Sigmoid colon (tissue), 7 donors: ENCODE results near the gene ZDHHC16. TPM values are rescaled to one million over a fixed set of nuclear protein-coding genes. Genes with fewer than 3 reads are reported as not detected.
A peak's percentile ranks its signal among the peaks of the same experiment; 100 is the strongest.

Experiments
- DNase-seq: peaks from one replicate; pipeline ENCODE4 v3.0.0-alpha.2; 2019
- H3K27ac ChIP-seq, 4 donors: fragments of 200-600 bp; sonication (generic); one replicate each; pipeline ENCODE4 v1.5.1; 2016 to 2019; ENCODE audit warnings: mild to moderate bottlenecking in 1 of 4
- H3K27me3 ChIP-seq, 3 donors: fragments of 200-600 bp; sonication (generic); one replicate each; pipeline ENCODE4 v1.5.1; 2019; ENCODE audit warnings: mild to moderate bottlenecking in 1 of 3
- H3K36me3 ChIP-seq, 4 donors: fragments of 200-600 bp; sonication (generic); one replicate each; pipeline ENCODE4 v1.5.1; 2016 to 2019
- H3K4me1 ChIP-seq, 4 donors: fragments of 200-600 bp; sonication (generic); one replicate each; pipeline ENCODE4 v1.5.1; 2017 to 2019
- H3K4me3 ChIP-seq, 4 donors: fragments of 200-600 bp; sonication (generic); one replicate each; pipeline ENCODE4 v1.5.1; 2017 to 2019; ENCODE audit warnings: mild to moderate bottlenecking in 2 of 4, moderate library complexity in 1 of 4
- H3K9me3 ChIP-seq, 4 donors: fragments of 200-600 bp in 3 of 4; sonication (generic) in 3 of 4; one replicate each; pipeline versions ENCODE4 v1.5.1 to v1.6.1; 2013 to 2019
- CTCF ChIP-seq, 4 experiments: fragments of 450-650 bp in 3 of 4; fragments of 200-600 bp in 1 of 4; IDR thresholded peaks; one replicate each; pipeline ENCODE4 v1.5.1; 2016 to 2019; ENCODE audit warnings: antibody characterized with exemption in 4 of 4, mild to moderate bottlenecking in 3 of 4, moderate library complexity in 2 of 4
- EP300 ChIP-seq, 4 donors: sonication (generic); formaldehyde crosslinking; IDR thresholded peaks; one replicate each; pipeline ENCODE4 v1.6.1; 2017; ENCODE audit warnings: antibody characterized with exemption in 4 of 4
- POLR2A ChIP-seq, 2 donors: fragments of 450-650 bp; IDR thresholded peaks; one replicate each; pipeline ENCODE4 v1.6.1; 2016; ENCODE audit warnings: antibody characterized with exemption in 2 of 2, mild to moderate bottlenecking in 2 of 2, moderate library complexity in 2 of 2
- POLR2AphosphoS5 ChIP-seq, 4 donors: sonication (generic); formaldehyde crosslinking; IDR thresholded peaks; one replicate each; pipeline ENCODE4 v1.6.1; 2017; ENCODE audit warnings: antibody characterized with exemption in 4 of 4
- WGBS, 2 donors: extraction: QIAGEN DNeasy Blood & Tissue Kit; methylation state at CpG; one replicate each; pipeline ENCODE4 v1.1.7; 2013; 5-methylcytosine and 5-hydroxymethylcytosine counted together
- intact Hi-C: fragments of 100-400 bp; cut with DNase I; formaldehyde crosslinking; loops from one replicate; pipeline ENCODE4 v1.15.1; 2023
- polyA plus RNA-seq, 3 donors: library from polyadenylated mRNA; stranded (reverse); fragments of 200-250 nt; gene quantifications; one replicate each; pipeline ENCODE4 v1.2.3, GENCODE V29; 2013
- total RNA-seq, 4 donors: library from RNA; depleted of rRNA; stranded (reverse); fragments of >200 nt; gene quantifications; one replicate each; pipeline ENCODE4 v1.1.0, GENCODE V29; 2016
- donor health status: healthy with polysubstance abuse.
- donor health status: Bipolar disorder and iron deficiency.
- donor health status: healthy.

The ZDHHC16 gene
- total RNA-seq (10 to 100 TPM; 15.7 to 36.3 (median 24.0) TPM), polyA plus RNA-seq (10 to 100 TPM; 16.8 to 35.1 (median 21.5) TPM)

DNA sequence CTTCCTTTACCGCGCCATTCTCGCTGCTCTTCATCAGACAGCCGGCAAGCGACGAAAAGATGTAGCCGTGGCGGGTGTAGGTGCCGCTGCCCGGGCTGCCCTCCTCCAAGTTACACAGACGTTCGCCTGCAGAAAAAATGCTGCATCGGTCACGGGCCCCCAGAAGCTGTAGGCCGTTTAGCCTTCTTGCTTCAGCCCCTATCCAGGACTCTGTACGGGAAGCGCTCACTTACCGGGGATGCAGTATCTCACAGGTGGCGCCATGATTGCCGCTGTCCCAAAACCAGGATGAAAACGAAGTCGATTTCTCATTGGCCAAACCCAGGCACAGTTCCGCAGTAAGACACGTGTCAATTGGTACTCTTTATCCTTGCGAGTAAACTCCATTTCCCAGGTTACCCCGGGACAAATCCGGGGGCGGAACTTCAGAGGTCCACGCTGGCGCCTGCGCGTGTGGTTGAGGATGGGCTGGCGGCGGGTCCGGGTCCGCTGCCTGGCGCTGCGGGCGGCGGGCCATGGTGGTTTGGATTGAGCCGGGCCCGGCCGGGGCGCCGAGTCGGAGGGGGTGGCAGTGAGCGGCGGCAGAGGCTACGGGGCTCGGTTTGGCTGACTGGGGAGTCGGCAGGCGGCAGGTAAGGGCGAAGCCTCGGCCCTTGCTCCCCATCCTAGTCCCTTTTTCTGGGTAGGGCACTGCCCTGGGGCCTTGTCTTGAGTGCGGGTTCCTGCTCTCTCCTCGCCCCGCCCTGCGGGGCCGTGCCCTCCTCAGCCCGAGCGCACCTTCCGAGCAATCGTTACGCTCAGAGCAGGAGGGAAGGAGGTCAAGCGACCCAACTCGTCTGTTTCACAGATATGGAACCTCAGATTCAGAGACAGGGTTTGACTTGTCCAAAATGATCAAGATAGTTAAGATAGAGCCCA lies at the start of gene ZDHHC16, which contains the start of gene EXOSC1:
Gene ZDHHC16, plus strand, starts transcription at position 454 of the 918 bp plus-strand sequence. CDS start 5,501 bp downstream, outside the sequence.
Gene EXOSC1, minus strand, starts transcription at position 285 of the 918 bp plus-strand sequence. Its CDS starts 21 bp downstream, at position 264.
- Histone ChIP-seq H3K4me3 (peak within 1 kb of the TSS; percentile 69 to 89 (median 77)), H3K36me3 (peaks cover 0 to 18% (median 1%) of the 10 kb centered on the region in 4 donors), H3K27me3 (no peaks in the 10 kb centered on the region), H3K9me3 (no peaks in the 10 kb centered on the region), H3K27ac (peak within 1 kb of the TSS; percentile 77 to 83 (median 81)), H3K4me1 (peaks cover 0 to 35% (median 31%) of the 10 kb centered on the region in 4 donors)
- TF ChIP-seq POLR2AphosphoS5 (IDR thresholded peaks at IDR 0.05): peak; percentile 50 to 83 (median 80)
- TF ChIP-seq CTCF (IDR thresholded peaks at IDR 0.05): no peak
- peak in 1 of 2 donors; percentile 39 for TF ChIP-seq POLR2A (IDR thresholded peaks at IDR 0.05)
- TF ChIP-seq EP300 (IDR thresholded peaks at IDR 0.05): no peak
- peak; percentile 94 for DNase-seq
- intact Hi-C loops: loop anchor here (1.0 to 5.0 kb wide), 3 partner anchors 17 to 51 kb away; partner anchors contain the start of genes MMS19, RRP12 and UBTD1
- WGBS, 2 donors: 0% methylated on average over 66 of the region's 66 CpGs

GRCh38 chr10:97399843-97400545 lies 46.0 kb upstream of the ZDHHC16 start:
- peak overlapping the region in 3 of 4 donors; percentile 67 to 82 (median 76) for H3K27ac ChIP-seq
- no peaks in the 10 kb centered on the region for H3K27me3 ChIP-seq
- 12 to 34% methylated on average over 21 of the region's 21 CpGs for WGBS, 2 donors
- intact Hi-C loops: loop anchor here (5.0 kb wide), 2 partner anchors 68 to 152 kb away; partner anchors contain the start of gene FRAT2
- peaks cover 0 to 27% (median 8%) of the 10 kb centered on the region in 4 donors for H3K36me3 ChIP-seq
- TF ChIP-seq CTCF (IDR thresholded peaks at IDR 0.05) (no peak), POLR2A (IDR thresholded peaks at IDR 0.05) (no peak), EP300 (IDR thresholded peaks at IDR 0.05) (no peak), POLR2AphosphoS5 (IDR thresholded peaks at IDR 0.05) (no peak)
- H3K4me3 ChIP-seq: peak overlapping the region in 3 of 4 donors; percentile 73 to 86 (median 74)
- no peaks in the 10 kb centered on the region for H3K9me3 ChIP-seq
- H3K4me1 ChIP-seq: peaks cover 0 to 19% (median 17%) of the 10 kb centered on the region in 4 donors
- no peak for DNase-seq

- Histone ChIP-seq H3K27me3 (no peaks in the 10 kb centered on the region), H3K27ac (peak within 1 kb of the TSS; percentile 65 to 82 (median 72)), H3K4me1 (peaks cover 0 to 19% (median 17%) of the 10 kb centered on the region in 4 donors), H3K36me3 (peaks cover 0 to 18% (median 7%) of the 10 kb centered on the region in 4 donors), H3K9me3 (no peaks in the 10 kb centered on the region), H3K4me3 (peak within 1 kb of the TSS; percentile 37 to 86 (median 74))
- peak; percentile 95 for DNase-seq
- TF ChIP-seq POLR2A (IDR thresholded peaks at IDR 0.05): no peak
- peak in 3 of 4 donors; percentile 59 to 76 (median 67) for TF ChIP-seq POLR2AphosphoS5 (IDR thresholded peaks at IDR 0.05)
- peak in 1 of 4 donors; percentile 6 for TF ChIP-seq EP300 (IDR thresholded peaks at IDR 0.05)
- no peak for TF ChIP-seq CTCF (IDR thresholded peaks at IDR 0.05)
- WGBS, 2 donors: 1% methylated on average over 39 of the region's 39 CpGs
- intact Hi-C loops: loop anchor here (1.0 to 5.0 kb wide), 3 partner anchors 45 to 151 kb away; partner anchors contain the start of genes EXOSC1, FRAT2 and ZDHHC16
These were observed 45.1 kb upstream of the ZDHHC16 start, which contains the start of gene RRP12 for GRCh38 chr10:97400665-97401454. TSS of gene RRP12 (minus strand) at chr10:97401340. CDS start at chr10:97401231, 109 bp downstream.
